SHP77 (cell line): Measurements from ENCODE around the gene NRTN.
"Not testable (repeated sequence)": the region's sequence is repeated elsewhere in the genome, so short reads cannot be mapped to it uniquely, and the experiment has no call there.

Experiments
- DNase-seq, 2 experiments: peaks; one replicate each; lab custom pipeline; 2025; lab: John Stamatoyannopoulos, UW

NRTN gene

GRCh38 chr19:5867201-5868136 lies 62.6 kb downstream of the NRTN start:
- no peak for DNase-seq

DNA sequence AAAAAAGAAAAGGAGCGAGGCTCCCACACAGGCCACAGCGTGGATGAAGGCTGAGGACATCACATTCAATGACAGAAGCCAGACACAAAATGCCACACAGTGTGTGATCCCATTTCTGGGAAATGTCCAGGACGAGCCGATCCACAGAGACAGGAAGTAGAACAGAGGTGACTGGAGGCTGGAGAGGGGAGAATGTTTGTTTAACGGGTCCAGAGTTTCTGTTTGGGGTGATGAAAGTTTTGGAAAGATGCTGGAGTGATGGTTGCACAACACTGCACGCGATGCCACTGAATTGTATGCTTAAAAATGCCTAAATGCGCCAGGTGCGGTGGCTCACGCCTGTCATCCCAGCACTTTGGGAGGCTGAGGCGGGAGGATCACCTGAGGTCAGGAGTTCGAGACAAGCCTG lies 66.1 kb downstream of the NRTN start:
- DNase-seq, result no peak

DNA sequence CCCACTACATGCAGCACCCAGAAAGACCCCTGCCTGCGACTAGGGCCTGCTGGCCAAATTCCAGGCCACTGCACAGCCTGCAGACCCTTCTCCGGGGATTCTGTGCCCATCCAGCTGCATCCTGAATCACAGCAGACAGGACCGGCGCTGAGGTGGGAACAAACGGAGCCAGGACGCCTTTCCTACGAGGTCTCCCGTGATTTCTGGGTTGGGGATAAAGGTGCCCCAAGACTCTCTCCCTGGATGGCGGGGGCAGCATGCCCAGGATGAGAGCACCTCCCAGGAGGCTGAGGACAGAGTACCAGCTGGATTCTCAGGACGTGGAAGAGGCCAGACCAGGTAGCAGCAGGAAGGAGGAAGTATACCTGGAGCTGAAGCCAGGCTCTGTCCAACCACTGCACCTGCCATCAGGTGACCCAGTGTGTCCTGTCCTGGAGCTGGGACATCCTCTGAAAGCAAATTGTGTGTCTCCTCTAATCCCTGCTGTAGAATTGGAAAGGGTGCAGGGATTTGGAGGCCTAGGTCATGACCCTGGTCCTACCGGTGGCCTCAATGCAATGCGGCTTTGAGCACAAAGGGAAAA lies 68.8 kb downstream of the NRTN start:
- no peak for DNase-seq

- DNase-seq, result not testable (repeated sequence)
Observed at GRCh38 chr19:5874496-5874895, 69.6 kb downstream of the NRTN start.

DNA sequence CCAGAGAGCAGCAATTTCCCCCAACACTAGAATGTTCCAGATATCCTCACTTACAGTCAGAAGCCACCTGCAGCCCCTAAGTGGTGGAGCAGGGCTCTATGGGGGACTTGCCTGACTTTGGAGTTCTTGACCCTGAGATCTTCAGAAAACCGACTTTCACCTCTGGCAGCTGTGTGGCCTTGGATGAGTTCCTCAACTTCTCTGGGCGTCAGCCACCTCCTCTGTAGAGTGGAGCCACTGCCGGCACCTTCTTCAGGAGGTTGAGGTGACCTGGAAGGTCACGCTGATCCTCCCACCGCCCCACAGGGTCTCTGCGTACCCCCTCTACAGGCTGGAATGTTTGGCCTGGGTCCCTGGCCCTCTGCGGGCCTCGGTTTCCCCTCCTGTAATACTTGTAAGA lies 72.6 kb downstream of the NRTN start:
- no peak for DNase-seq

GRCh38 chr19:5877882-5878281 lies 73.0 kb downstream of the NRTN start:
- DNase-seq, result no peak
